HEK293T (cell line): Measurements from ENCODE around the gene OR52N4.

Source experiments
- CTCF ChIA-PET: fragments of 350-600 bp; formaldehyde crosslinking; extraction: SDS; loops from one replicate; lab custom pipeline; 2021; ENCODE audit warnings: antibody characterized with exemption, inconsistent platforms; lab: Yijun Ruan, JAX
- POLR2A ChIA-PET: fragments of 350-600 bp; formaldehyde crosslinking; extraction: SDS; loops from one replicate; lab custom pipeline; 2020; ENCODE audit warnings: antibody characterized with exemption, inconsistent platforms; lab: Yijun Ruan, JAX
- DNase-seq: peaks from one replicate; pipeline ENCODE4 v3.0.0; 2012; ENCODE audit warnings: mixed read lengths; ENCODE audit errors: extremely low spot score
- ARNT ChIP-seq: fragments of 450-650 bp; IDR thresholded peaks from 2 replicates; pipeline ENCODE4 v1.6.1; 2017; ENCODE audit warnings: mild to moderate bottlenecking
- BHLHE40 ChIP-seq: fragments of 450-650 bp; IDR thresholded peaks from 2 replicates; pipeline ENCODE4 v1.6.1; 2016; ENCODE audit warnings: mild to moderate bottlenecking, moderate library complexity, borderline replicate concordance
- CTBP1 ChIP-seq: fragments of 450-650 bp; IDR thresholded peaks from 2 replicates; pipeline ENCODE4 v1.6.1; 2016; ENCODE audit warnings: borderline replicate concordance
- ELF4 ChIP-seq: fragments of 450-650 bp; IDR thresholded peaks from 2 replicates; pipeline ENCODE4 v1.6.1; 2017; ENCODE audit warnings: antibody characterized with exemption
- FOXA1 ChIP-seq: fragments of 450-650 bp; IDR thresholded peaks from 2 replicates; pipeline ENCODE4 v1.6.1; 2016; ENCODE audit warnings: mild to moderate bottlenecking
- FOXK2 ChIP-seq: fragments of 450-650 bp; IDR thresholded peaks from 2 replicates; pipeline ENCODE4 v1.6.1; 2016; ENCODE audit warnings: mild to moderate bottlenecking
- FOXM1 ChIP-seq: fragments of 450-650 bp; IDR thresholded peaks from 2 replicates; pipeline ENCODE4 v1.6.1; 2017; ENCODE audit warnings: mild to moderate bottlenecking, borderline replicate concordance
- HDGF ChIP-seq: fragments of 450-650 bp; IDR thresholded peaks from 2 replicates; pipeline ENCODE4 v1.6.1; 2017; ENCODE audit warnings: antibody characterized with exemption, borderline replicate concordance
- L3MBTL2 ChIP-seq: fragments of 450-650 bp; conservative IDR thresholded peaks from 2 replicates; pipeline ENCODE4 v1.6.1; 2016; ENCODE audit warnings: mild to moderate bottlenecking
- LEF1 ChIP-seq: fragments of 450-650 bp; IDR thresholded peaks from 2 replicates; pipeline ENCODE4 v1.6.1; 2017; ENCODE audit warnings: mild to moderate bottlenecking, borderline replicate concordance
- NFRKB ChIP-seq: fragments of 450-650 bp; IDR thresholded peaks from 2 replicates; pipeline ENCODE4 v1.6.1; 2016; ENCODE audit warnings: mild to moderate bottlenecking, moderate library complexity
- SP1 ChIP-seq: fragments of 450-650 bp; IDR thresholded peaks from 2 replicates; pipeline ENCODE4 v1.6.1; 2017
- SUZ12 ChIP-seq: fragments of 450-650 bp; IDR thresholded peaks from 2 replicates; pipeline ENCODE4 v1.6.1; 2016; ENCODE audit warnings: mild to moderate bottlenecking
- TARDBP ChIP-seq: fragments of 450-650 bp; IDR thresholded peaks from 2 replicates; pipeline ENCODE4 v1.6.1; 2016
- ZNF384 ChIP-seq: fragments of 450-650 bp; IDR thresholded peaks from 2 replicates; pipeline ENCODE4 v1.6.1; 2016
- TF ChIP-seq, protein P1 (sequence below): fragments of 450-650 bp; IDR thresholded peaks from 2 replicates; pipeline ENCODE4 v1.6.1; 2016

The OR52N4 gene

GRCh38 chr11:5749836-5750235, 4.2 kb upstream of the OR52N4 start:
- DNase-seq: no peak
- ChIA-PET POLR2A (no interaction called here), CTCF (no interaction called here)
- no peak for TF ChIP-seq FOXM1
- TF ChIP-seq SP1: no peak
- no peak for TF ChIP-seq ZNF384

GRCh38 chr11:5767056-5767455, 13.0 kb downstream of the OR52N4 start:
- TF ChIP-seq HDGF: no peak
- TF ChIP-seq FOXA1: no peak
- no peak for TF ChIP-seq LEF1
- TF ChIP-seq FOXK2: no peak
- TF ChIP-seq BHLHE40: no peak
- no peak for TF ChIP-seq SP1
- no peak for TF ChIP-seq ARNT
- no peak for TF ChIP-seq ZNF384
- no peak for DNase-seq
- POLR2A ChIA-PET: no interaction called here
- CTCF ChIA-PET: no interaction called here

- ChIA-PET CTCF (no interaction called here), POLR2A (no interaction called here)
- no peak for DNase-seq
- TF ChIP-seq FOXM1 (no peak), TARDBP (no peak), SP1 (no peak), ZNF384 (no peak), CTBP1 (no peak), LEF1 (no peak), NFRKB (no peak), FOXK2 (no peak), SUZ12 (no peak), FOXA1 (no peak), BHLHE40 (no peak), ELF4 (no peak), ARNT (no peak), HDGF (no peak)
- TF ChIP-seq, protein P1, sequence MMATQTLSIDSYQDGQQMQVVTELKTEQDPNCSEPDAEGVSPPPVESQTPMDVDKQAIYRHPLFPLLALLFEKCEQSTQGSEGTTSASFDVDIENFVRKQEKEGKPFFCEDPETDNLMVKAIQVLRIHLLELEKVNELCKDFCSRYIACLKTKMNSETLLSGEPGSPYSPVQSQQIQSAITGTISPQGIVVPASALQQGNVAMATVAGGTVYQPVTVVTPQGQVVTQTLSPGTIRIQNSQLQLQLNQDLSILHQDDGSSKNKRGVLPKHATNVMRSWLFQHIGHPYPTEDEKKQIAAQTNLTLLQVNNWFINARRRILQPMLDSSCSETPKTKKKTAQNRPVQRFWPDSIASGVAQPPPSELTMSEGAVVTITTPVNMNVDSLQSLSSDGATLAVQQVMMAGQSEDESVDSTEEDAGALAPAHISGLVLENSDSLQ: no peak
Measured at GRCh38 chr11:5783255-5783654, 29.2 kb downstream of the OR52N4 start, which contains the start of gene OR52N5. Gene OR52N5, minus strand, starts transcription at chr11:5783355. Its CDS starts 4,721 bp downstream, at chr11:5778634.

GRCh38 chr11:5791165-5791564, 37.1 kb downstream of the OR52N4 start, which contains the start of gene OR52N1:
Gene OR52N1, minus strand, starts transcription at chr11:5791265. Its CDS starts 2,449 bp downstream, at chr11:5788816.
- ChIA-PET POLR2A (no interaction called here), CTCF (no interaction called here)
- DNase-seq: no peak
- TF ChIP-seq TARDBP (no peak), SP1 (no peak), FOXM1 (no peak), BHLHE40 (no peak), LEF1 (no peak), ARNT (no peak), FOXA1 (no peak), NFRKB (no peak), L3MBTL2 (no peak), ZNF384 (no peak), CTBP1 (no peak), SUZ12 (no peak), HDGF (no peak), FOXK2 (no peak), ELF4 (no peak)
- TF ChIP-seq, protein P1: no peak

DNA sequence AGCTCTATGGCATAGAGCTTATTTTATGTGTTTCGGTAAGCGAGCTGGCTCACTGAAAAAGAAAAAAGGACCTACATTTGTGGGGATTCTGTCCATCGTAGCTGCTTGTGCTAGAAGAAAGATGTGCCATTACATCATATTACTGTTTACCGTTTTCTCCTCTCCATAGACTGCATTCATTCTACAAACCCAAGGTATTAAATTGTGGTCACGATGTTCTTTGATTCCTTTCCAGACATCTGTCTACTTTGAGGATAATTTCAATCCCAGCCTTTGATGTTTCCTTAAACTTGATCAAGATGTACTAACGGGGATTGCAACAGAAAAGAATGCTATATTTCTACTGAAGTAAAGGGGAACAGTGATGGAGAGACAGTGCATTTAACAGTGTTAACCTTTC, 42.5 kb downstream of the OR52N4 start:
- ChIA-PET CTCF (interaction anchor here (0.7 to 0.9 kb wide), 2 partner anchors 11 to 41 kb away, joined by 3 read pairs; no protein-coding TSS in a partner anchor), POLR2A (no interaction called here)
- no peak for DNase-seq
- TF ChIP-seq FOXK2: no peak
- TF ChIP-seq L3MBTL2: no peak
- TF ChIP-seq NFRKB: no peak
- no peak for TF ChIP-seq ELF4
- no peak for TF ChIP-seq ZNF384
- TF ChIP-seq BHLHE40: no peak
- TF ChIP-seq, protein P1: no peak
- no peak for TF ChIP-seq FOXM1
- no peak for TF ChIP-seq TARDBP
- no peak for TF ChIP-seq FOXA1
- no peak for TF ChIP-seq SUZ12
- TF ChIP-seq LEF1: no peak
- no peak for TF ChIP-seq SP1
- no peak for TF ChIP-seq HDGF
- no peak for TF ChIP-seq ARNT
- TF ChIP-seq CTBP1: no peak

- no peak for TF ChIP-seq FOXA1
- no peak for TF ChIP-seq SUZ12
- no peak for TF ChIP-seq FOXK2
- no peak for TF ChIP-seq ZNF384
- no peak for TF ChIP-seq TARDBP
- no peak for TF ChIP-seq ELF4
- no peak for TF ChIP-seq BHLHE40
- no peak for TF ChIP-seq LEF1
- TF ChIP-seq L3MBTL2: no peak
- TF ChIP-seq NFRKB: no peak
- TF ChIP-seq FOXM1: no peak
- TF ChIP-seq, protein P1: no peak
- no peak for TF ChIP-seq ARNT
- TF ChIP-seq HDGF: no peak
- no peak for TF ChIP-seq SP1
- ChIA-PET CTCF (no interaction called here), POLR2A (no interaction called here)
Measured at GRCh38 chr11:5803982-5804381, 49.9 kb downstream of the OR52N4 start.

More at GRCh38 chr11:5803982-5804381, 49.9 kb downstream of the OR52N4 start:
- DNase-seq: no peak
